Effector memory CD4-positive, alpha-beta T cell (primary cell): ENCODE data around the gene CLDN11.
A peak's percentile ranks its signal among the peaks of the same experiment; 100 is the strongest.

ENCODE experiments used
- DNase-seq, 3 donors: peaks; one replicate each; pipeline ENCODE4 v3.0.0-alpha.2; 2020
- H3K27ac ChIP-seq: 2 replicates; pipeline ENCODE4 v1.7.0; 2013; ENCODE audit warnings: mild to moderate bottlenecking, low read length, moderate library complexity; ENCODE audit not compliant: insufficient read depth, poor library complexity, severe bottlenecking
- H3K27me3 ChIP-seq: replicated peaks from 2 replicates; pipeline ENCODE4 v1.7.0; 2013; ENCODE audit warnings: mild to moderate bottlenecking, low read length; ENCODE audit not compliant: insufficient read depth, control insufficient read depth, poor library complexity, severe bottlenecking
- H3K36me3 ChIP-seq: 2 replicates; pipeline ENCODE4 v1.7.0; 2013; ENCODE audit warnings: mild to moderate bottlenecking, low read length, moderate library complexity; ENCODE audit not compliant: control insufficient read depth, insufficient read depth
- H3K4me1 ChIP-seq: 2 replicates; pipeline ENCODE4 v1.7.0; 2013; ENCODE audit warnings: low read length, mild to moderate bottlenecking; ENCODE audit not compliant: control insufficient read depth, insufficient read depth, poor library complexity, severe bottlenecking
- H3K4me3 ChIP-seq: 2 replicates; pipeline ENCODE4 v1.7.0; 2013; ENCODE audit warnings: low read length, low read depth, mild to moderate bottlenecking; ENCODE audit not compliant: insufficient read depth, poor library complexity, severe bottlenecking
- H3K9me3 ChIP-seq: 2 replicates; pipeline ENCODE4 v1.7.0; 2013; ENCODE audit warnings: mild to moderate bottlenecking, low read length, moderate library complexity; ENCODE audit not compliant: control insufficient read depth
- total RNA-seq, 3 donors: gene quantifications; one replicate each; lab custom pipeline; 2026; lab: John Stamatoyannopoulos, UW

The CLDN11 gene
- total RNA-seq = 0 to 0.09 (median 0) reads per million in 3 donors

DNA sequence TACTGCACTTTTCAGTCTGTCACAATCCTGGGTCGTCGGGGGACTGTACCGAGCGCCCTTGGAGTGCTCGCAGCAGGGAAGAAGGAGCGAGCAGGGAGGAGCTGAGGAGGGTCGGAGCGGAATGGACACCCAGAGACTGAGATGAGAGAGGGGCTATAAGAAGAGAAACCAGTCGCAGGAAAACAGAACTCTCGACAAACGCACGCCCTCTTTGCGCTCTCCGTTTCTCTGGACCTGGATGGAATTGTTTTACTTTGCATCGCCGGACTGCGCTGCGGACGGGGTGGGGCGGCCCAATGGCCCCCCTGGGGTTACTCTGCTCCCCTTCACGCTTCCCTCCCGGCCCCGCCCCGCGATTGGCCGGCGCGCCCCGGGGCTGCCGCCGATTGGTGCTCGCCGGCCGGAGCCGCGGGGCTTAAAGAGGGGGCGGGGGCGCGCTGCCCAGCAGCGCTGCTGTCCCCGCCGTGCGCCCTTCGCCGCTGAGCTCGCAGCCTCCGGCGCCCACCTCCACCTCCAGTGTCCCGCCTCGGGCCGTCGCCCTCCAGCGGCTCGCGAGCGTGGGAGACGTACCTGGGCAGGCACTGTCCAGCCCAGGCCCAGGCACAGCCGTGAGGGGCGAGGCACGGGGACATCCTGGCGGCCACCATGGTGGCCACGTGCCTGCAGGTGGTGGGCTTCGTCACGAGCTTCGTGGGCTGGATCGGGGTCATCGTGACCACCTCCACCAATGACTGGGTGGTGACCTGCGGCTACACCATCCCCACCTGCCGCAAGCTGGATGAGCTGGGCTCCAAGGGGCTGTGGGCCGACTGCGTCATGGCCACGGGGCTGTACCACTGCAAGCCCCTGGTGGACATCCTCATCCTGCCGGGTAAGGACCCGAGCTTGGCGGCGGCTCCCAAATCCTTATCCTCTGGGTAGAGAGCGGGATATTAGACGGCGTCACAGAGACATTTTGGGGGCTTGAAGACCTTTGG lies at the start of gene CLDN11:
TSS of gene CLDN11 (plus strand) at position 447 of the 977 bp plus-strand sequence. CDS start at position 646, 199 bp downstream.
- Histone ChIP-seq H3K27ac (no peak within 1 kb of the TSS), H3K4me3 (peak within 1 kb of the TSS; percentile 28), H3K36me3 (no peaks in the 10 kb centered on the region), H3K4me1 (peaks cover 19% of the 10 kb centered on the region), H3K9me3 (no peaks in the 10 kb centered on the region), H3K27me3 (peaks cover 24% of the 10 kb centered on the region)
- DNase-seq = no peak

GRCh38 chr3:170368921-170369320 lies 49.7 kb upstream of the CLDN11 start:
- Histone ChIP-seq H3K36me3 (no peaks in the 10 kb centered on the region), H3K4me1 (peaks cover 2% of the 10 kb centered on the region), H3K27ac (no peak overlapping the region), H3K27me3 (no peaks in the 10 kb centered on the region), H3K4me3 (no peak overlapping the region), H3K9me3 (no peaks in the 10 kb centered on the region)
- DNase-seq = no peak

DNA sequence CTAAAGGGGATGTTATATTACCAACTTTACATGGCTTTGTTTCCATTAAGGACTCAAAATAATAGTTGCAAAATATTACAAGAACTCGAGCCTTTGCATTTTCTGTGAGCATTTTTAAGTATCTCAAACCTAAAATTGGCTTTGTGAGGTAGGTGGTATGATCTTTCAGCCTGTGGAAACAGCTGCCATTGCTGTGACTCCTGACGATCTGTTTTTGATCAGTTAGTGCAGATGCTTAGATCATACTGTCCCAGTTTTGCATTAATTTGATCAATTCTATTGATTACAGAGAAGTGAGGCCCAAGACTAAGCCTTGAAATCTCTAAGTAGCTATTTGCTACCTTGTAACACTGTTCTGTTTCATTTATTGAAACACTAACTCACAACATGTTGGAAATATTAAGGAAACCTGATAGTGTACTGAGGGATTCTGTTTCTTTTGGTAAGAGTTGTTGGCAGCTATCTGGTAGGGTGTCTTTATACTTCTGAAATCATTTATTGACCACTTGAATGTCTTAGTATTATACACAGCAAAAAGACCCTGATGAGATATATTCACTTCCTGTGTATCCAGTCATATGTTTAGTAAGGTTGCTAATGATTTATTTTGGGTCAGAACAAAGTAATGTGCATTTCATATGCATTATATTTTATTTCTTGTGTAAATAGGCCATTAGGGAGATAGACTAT lies 46.3 kb upstream of the CLDN11 start:
- Histone ChIP-seq H3K4me3 (no peak overlapping the region), H3K36me3 (no peaks in the 10 kb centered on the region), H3K4me1 (peaks cover 2% of the 10 kb centered on the region), H3K9me3 (no peaks in the 10 kb centered on the region), H3K27me3 (no peaks in the 10 kb centered on the region), H3K27ac (no peak overlapping the region)
- no peak for DNase-seq

GRCh38 chr3:170383567-170383966 lies 35.1 kb upstream of the CLDN11 start:
- Histone ChIP-seq H3K36me3 (peaks cover 20% of the 10 kb centered on the region), H3K27ac (no peak overlapping the region), H3K27me3 (no peaks in the 10 kb centered on the region), H3K9me3 (no peaks in the 10 kb centered on the region), H3K4me1 (no peaks in the 10 kb centered on the region), H3K4me3 (no peak overlapping the region)
- no peak for DNase-seq

DNA sequence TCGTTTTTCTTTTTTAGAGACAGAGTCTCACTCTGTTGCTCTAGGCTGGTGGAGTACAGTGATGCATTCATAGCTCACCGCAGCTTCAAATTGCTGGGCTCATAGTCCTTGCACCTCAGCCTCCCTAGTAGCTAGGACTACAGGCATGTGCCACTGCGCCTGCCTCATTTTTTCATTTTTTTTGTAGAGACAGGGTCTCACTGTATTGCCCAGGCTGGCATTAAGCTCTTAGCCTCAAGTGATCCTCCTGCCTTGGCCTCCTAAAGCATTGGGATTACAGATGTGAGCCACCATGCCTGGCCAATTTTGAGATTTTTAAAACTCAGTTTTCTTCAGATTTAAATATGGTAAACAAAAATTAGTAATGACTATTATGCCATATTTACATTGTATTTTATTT lies 32.2 kb upstream of the CLDN11 start:
- Histone ChIP-seq H3K27me3 (no peaks in the 10 kb centered on the region), H3K36me3 (peaks cover 20% of the 10 kb centered on the region), H3K27ac (no peak overlapping the region), H3K4me1 (no peaks in the 10 kb centered on the region), H3K9me3 (no peaks in the 10 kb centered on the region), H3K4me3 (no peak overlapping the region)
- DNase-seq = no peak

GRCh38 chr3:170387950-170388349 lies 30.7 kb upstream of the CLDN11 start:
- no peak for DNase-seq
- Histone ChIP-seq H3K9me3 (no peaks in the 10 kb centered on the region), H3K4me3 (no peak overlapping the region), H3K27ac (no peak overlapping the region), H3K27me3 (no peaks in the 10 kb centered on the region), H3K36me3 (peaks cover 19% of the 10 kb centered on the region), H3K4me1 (no peaks in the 10 kb centered on the region)

GRCh38 chr3:170391108-170391507 lies 27.6 kb upstream of the CLDN11 start:
- DNase-seq = no peak
- Histone ChIP-seq H3K36me3 (peaks cover 10% of the 10 kb centered on the region), H3K9me3 (no peaks in the 10 kb centered on the region), H3K4me1 (no peaks in the 10 kb centered on the region), H3K27ac (no peak overlapping the region), H3K4me3 (no peak overlapping the region), H3K27me3 (no peaks in the 10 kb centered on the region)

- H3K27ac ChIP-seq = no peak overlapping the region
- no peaks in the 10 kb centered on the region for H3K27me3 ChIP-seq
- H3K9me3 ChIP-seq = no peaks in the 10 kb centered on the region
- no peaks in the 10 kb centered on the region for H3K4me1 ChIP-seq
- DNase-seq = no peak
- no peak overlapping the region for H3K4me3 ChIP-seq
- H3K36me3 ChIP-seq = no peaks in the 10 kb centered on the region
Observed at GRCh38 chr3:170397685-170398084, 21.0 kb upstream of the CLDN11 start.

DNA sequence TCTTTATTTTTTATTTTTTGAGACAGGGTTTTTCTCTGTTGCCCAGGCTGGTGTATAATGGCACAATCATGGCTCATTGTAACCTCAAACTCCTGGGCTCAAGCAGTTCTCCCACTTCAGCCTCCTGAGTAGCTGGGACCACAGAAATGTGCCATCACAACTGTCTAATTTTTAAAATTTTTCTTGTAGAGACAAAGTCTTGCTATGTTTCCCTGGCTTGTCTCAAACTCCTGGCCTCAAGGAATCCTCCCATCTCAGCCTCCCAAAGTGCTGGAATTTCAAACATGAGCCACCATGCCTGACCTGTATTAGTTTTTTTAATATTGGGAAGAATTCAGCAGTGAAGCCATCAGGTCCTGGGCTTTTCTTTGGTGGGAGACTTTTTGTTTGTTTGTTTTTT lies 13.6 kb upstream of the CLDN11 start:
- Histone ChIP-seq H3K27ac (no peak overlapping the region), H3K4me1 (no peaks in the 10 kb centered on the region), H3K27me3 (no peaks in the 10 kb centered on the region), H3K4me3 (no peak overlapping the region), H3K36me3 (no peaks in the 10 kb centered on the region), H3K9me3 (no peaks in the 10 kb centered on the region)
- DNase-seq = no peak
